SIG-M5 (cell line): ENCODE results near the gene SYT8.

Experiments used
- DNase-seq: peaks from one replicate; lab custom pipeline; 2025; lab: John Stamatoyannopoulos, UW

SYT8 gene

GRCh38 chr11:1845561-1846452 is 11.0 kb downstream of the SYT8 start:
- DNase-seq = no peak

- no peak for DNase-seq
Observed at GRCh38 chr11:1846453-1846932, 11.7 kb downstream of the SYT8 start.

- DNase-seq = no peak
Observed at GRCh38 chr11:1847006-1847735, 12.4 kb downstream of the SYT8 start.

GRCh38 chr11:1847926-1848639 is 13.3 kb downstream of the SYT8 start:
- DNase-seq = no peak

- DNase-seq = no peak
Observed at GRCh38 chr11:1848640-1849430, 14.0 kb downstream of the SYT8 start.

- DNase-seq = no peak
Observed at GRCh38 chr11:1851468-1852180, 16.8 kb downstream of the SYT8 start.

- no peak for DNase-seq
Observed at GRCh38 chr11:1852271-1852876, 17.6 kb downstream of the SYT8 start.

GRCh38 chr11:1852877-1853276 is 18.1 kb downstream of the SYT8 start, which contains the start of gene LSP1:
TSS of gene LSP1 (plus strand) at chr11:1853084. CDS start at chr11:1853145, 61 bp downstream.
- peak; percentile 58 for DNase-seq

- no peak for DNase-seq
Observed at GRCh38 chr11:1853376-1854131, 18.8 kb downstream of the SYT8 start.

GRCh38 chr11:1854132-1854948 is 19.6 kb downstream of the SYT8 start:
- DNase-seq = no peak

- DNase-seq = no peak
Observed at GRCh38 chr11:1854949-1855885, 20.4 kb downstream of the SYT8 start.

GRCh38 chr11:1855886-1856265 is 21.1 kb downstream of the SYT8 start:
- DNase-seq = no peak

- DNase-seq = no peak
Observed at GRCh38 chr11:1856306-1857005, 21.7 kb downstream of the SYT8 start.

- no peak for DNase-seq
Observed at GRCh38 chr11:1857064-1857463, 22.3 kb downstream of the SYT8 start.

GRCh38 chr11:1858154-1858553 is 23.4 kb downstream of the SYT8 start:
- DNase-seq = no peak

- DNase-seq = no peak
Observed at GRCh38 chr11:1858576-1858975, 23.8 kb downstream of the SYT8 start.

- no peak for DNase-seq
Observed at GRCh38 chr11:1859004-1859403, 24.2 kb downstream of the SYT8 start.
